ENCODE measurements around the gene CNTLN.
A peak's percentile ranks its signal among the peaks of the same experiment; 100 is the strongest.

CNTLN gene

GRCh38 chr9:17531642-17532254 lies 396.9 kb downstream of the CNTLN start:
- no peak for TF ChIP-seq ZFX (IDR thresholded peaks at IDR 0.05)
- TF ChIP-seq, protein P1, sequence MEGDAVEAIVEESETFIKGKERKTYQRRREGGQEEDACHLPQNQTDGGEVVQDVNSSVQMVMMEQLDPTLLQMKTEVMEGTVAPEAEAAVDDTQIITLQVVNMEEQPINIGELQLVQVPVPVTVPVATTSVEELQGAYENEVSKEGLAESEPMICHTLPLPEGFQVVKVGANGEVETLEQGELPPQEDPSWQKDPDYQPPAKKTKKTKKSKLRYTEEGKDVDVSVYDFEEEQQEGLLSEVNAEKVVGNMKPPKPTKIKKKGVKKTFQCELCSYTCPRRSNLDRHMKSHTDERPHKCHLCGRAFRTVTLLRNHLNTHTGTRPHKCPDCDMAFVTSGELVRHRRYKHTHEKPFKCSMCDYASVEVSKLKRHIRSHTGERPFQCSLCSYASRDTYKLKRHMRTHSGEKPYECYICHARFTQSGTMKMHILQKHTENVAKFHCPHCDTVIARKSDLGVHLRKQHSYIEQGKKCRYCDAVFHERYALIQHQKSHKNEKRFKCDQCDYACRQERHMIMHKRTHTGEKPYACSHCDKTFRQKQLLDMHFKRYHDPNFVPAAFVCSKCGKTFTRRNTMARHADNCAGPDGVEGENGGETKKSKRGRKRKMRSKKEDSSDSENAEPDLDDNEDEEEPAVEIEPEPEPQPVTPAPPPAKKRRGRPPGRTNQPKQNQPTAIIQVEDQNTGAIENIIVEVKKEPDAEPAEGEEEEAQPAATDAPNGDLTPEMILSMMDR (conservative IDR thresholded peaks at IDR 0.05) = peak; percentile 90
- H3K27ac ChIP-seq = no peak overlapping the region

DNA sequence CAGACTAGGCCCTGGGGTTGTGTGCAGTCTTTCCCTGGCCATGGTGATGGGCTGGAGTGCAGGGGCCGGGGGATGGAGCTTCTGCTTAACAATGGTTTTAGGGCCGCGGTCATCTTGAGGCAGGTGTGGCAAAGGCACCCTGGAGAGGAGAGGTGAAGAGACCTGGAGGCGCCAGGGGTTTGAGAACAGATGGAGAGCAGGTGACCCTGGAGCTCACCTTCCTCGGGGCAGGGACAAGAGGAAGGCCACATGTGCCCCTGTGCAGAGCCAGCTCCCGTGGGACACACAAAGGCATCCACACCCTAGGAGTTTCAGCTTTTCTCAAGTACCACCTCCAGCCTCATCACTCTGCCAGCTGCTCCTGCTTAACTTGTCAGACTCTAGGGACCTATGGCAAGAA lies 397.6 kb downstream of the CNTLN start:
- TF ChIP-seq, protein P1 (conservative IDR thresholded peaks at IDR 0.05) = no peak
- no peak for TF ChIP-seq ZFX (IDR thresholded peaks at IDR 0.05)
- H3K27ac ChIP-seq = no peak overlapping the region

DNA sequence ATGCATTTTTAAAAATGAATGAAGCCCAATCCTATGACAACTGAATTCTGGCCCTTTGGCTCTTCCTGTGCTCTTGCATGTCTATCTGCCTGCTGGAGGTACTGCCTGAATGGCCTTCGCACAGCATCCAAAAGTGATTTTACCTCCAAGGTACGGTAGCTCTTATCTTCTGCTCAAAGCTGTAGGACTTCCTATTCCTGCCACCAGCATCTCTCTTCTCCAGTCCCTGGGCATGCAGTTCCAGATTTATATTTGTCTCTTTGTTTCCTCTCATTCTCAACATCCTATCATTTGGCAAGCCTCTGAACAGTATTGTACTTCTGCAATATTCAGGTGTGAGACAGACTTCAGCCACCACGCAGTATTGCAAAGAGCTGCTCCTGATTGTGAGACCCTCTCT lies 400.3 kb downstream of the CNTLN start:
- no peak for TF ChIP-seq ZFX (IDR thresholded peaks at IDR 0.05)
- TF ChIP-seq, protein P1 (conservative IDR thresholded peaks at IDR 0.05) = no peak
- no peak overlapping the region for H3K27ac ChIP-seq

- TF ChIP-seq, protein P1 (conservative IDR thresholded peaks at IDR 0.05) = no peak
- TF ChIP-seq ZFX (IDR thresholded peaks at IDR 0.05) = no peak
Measured at GRCh38 chr9:17536027-17536426, 401.2 kb downstream of the CNTLN start.

GRCh38 chr9:17551023-17551422 lies 416.2 kb downstream of the CNTLN start:
- no peak overlapping the region for H3K27ac ChIP-seq
- no peak for TF ChIP-seq ZFX (IDR thresholded peaks at IDR 0.05)
- TF ChIP-seq, protein P1 (conservative IDR thresholded peaks at IDR 0.05) = no peak

More at GRCh38 chr9:17536027-17536426, 401.2 kb downstream of the CNTLN start:
- no peak overlapping the region for H3K27ac ChIP-seq

Data from C4-2B (cell line).